ENCODE results near the gene ANXA11. TPM values are rescaled to one million over a fixed set of nuclear protein-coding genes. Genes with fewer than 3 reads are reported as not detected.

ANXA11 gene
- polyA plus RNA-seq, 2 of the 4 experiments (the other 2 are of a cell fraction) = 92.6 to 119 TPM

- H3K9me3 ChIP-seq = no peaks in the 10 kb centered on the region
- WGBS (ENCODE audit: missing lambda C conversion rate) = 16% methylated on average over 8 of the region's 14 CpGs
- peak; percentile 89 to 91 for ATAC-seq
- peaks cover 26% of the 10 kb centered on the region for H3K4me1 ChIP-seq
- DNase-seq (ENCODE audit: low read depth in 1 of 2, low spot score in 1 of 2) = peak; percentile 75 to 81
- FAIRE-seq = no peak
- H3K4me2 ChIP-seq = peak overlapping the region; percentile 62
- H3K27ac ChIP-seq = peak overlapping the region; percentile 22 to 79; a peak in 5 of 6 replicates
- POLR2A ChIA-PET = no interaction called here
- no peak overlapping the region for H3K4me3 ChIP-seq
- CTCF ChIA-PET = interaction anchor here (1.0 to 7.2 kb wide), 6 partner anchors 9 to 64 kb away, joined by 4 to 55 read pairs (median 8); partner anchors contain the start of gene ANXA11
- TF ChIP-seq MAFK (IDR thresholded peaks at IDR 0.05; ENCODE audit: partially characterized antibody) (peak; percentile 30), ZSCAN20 (CRISPR knock-in tag; IDR thresholded peaks at IDR 0.05) (no peak), POLR2AphosphoS2 (conservative IDR thresholded peaks at IDR 0.05; ENCODE audit: low read length) (no peak), EHF (CRISPR knock-in tag; IDR thresholded peaks at IDR 0.05) (no peak), RARB (CRISPR knock-in tag; IDR thresholded peaks at IDR 0.05) (no peak), HOXA7 (CRISPR knock-in tag; IDR thresholded peaks at IDR 0.05) (no peak), CBX8 (IDR thresholded peaks at IDR 0.05) (no peak), USF2 (IDR thresholded peaks at IDR 0.05) (no peak), KDM5A (IDR thresholded peaks at IDR 0.05) (no peak), NFE2L2 (conservative IDR thresholded peaks at IDR 0.05; ENCODE audit: low read length) (no peak), EHMT2 (IDR thresholded peaks at IDR 0.05; ENCODE audit: low read depth) (no peak), HOXB13 (CRISPR knock-in tag; IDR thresholded peaks at IDR 0.05; ENCODE audit: low read depth) (no peak), MAX (IDR thresholded peaks at IDR 0.05) (peak; percentile 94), JUN (IDR thresholded peaks at IDR 0.05) (peak in 1 of 2 experiments; percentile 47; a peak in 1 of 5 replicates), HOXB5 (CRISPR knock-in tag; IDR thresholded peaks at IDR 0.05) (no peak), TFCP2L1 (CRISPR knock-in tag; IDR thresholded peaks at IDR 0.05) (no peak), RAD21 (conservative IDR thresholded peaks at IDR 0.05 in 1 of 2, IDR thresholded peaks at IDR 0.05 in 1 of 2) (0 out of 5 replicates have a peak, but pooled peaks have one; percentile 8 to 12), CBX2 (IDR thresholded peaks at IDR 0.05; ENCODE audit: borderline replicate concordance, low read depth) (no peak), ZC3H11A (IDR thresholded peaks at IDR 0.05) (no peak), GATA3 (IDR thresholded peaks at IDR 0.05; ENCODE audit: borderline replicate concordance) (no peak), CHD2 (IDR thresholded peaks at IDR 0.05; ENCODE audit: low read length, partially characterized antibody) (no peak), MAZ (IDR thresholded peaks at IDR 0.05; ENCODE audit: borderline replicate concordance, low read depth, low read length) (no peak), HEYL (CRISPR knock-in tag; IDR thresholded peaks at IDR 0.05) (no peak), EP300 (IDR thresholded peaks at IDR 0.05) (no peak), FOXS1 (CRISPR knock-in tag; IDR thresholded peaks at IDR 0.05) (no peak), NPAS2 (CRISPR knock-in tag; IDR thresholded peaks at IDR 0.05; ENCODE audit: borderline replicate concordance) (no peak), E2F6 (IDR thresholded peaks at IDR 0.05; ENCODE audit: borderline replicate concordance, low read depth) (0 out of 2 replicates have a peak, but pooled peaks have one; percentile 23), FOSB (CRISPR knock-in tag; IDR thresholded peaks at IDR 0.05) (no peak), KDM1A (IDR thresholded peaks at IDR 0.05; ENCODE audit: low read depth) (no peak), SMC3 (IDR thresholded peaks at IDR 0.05) (0 out of 3 replicates have a peak, but pooled peaks have one; percentile 11), JUNB (IDR thresholded peaks at IDR 0.05) (peak; percentile 57), ZNF302 (CRISPR knock-in tag; IDR thresholded peaks at IDR 0.05) (no peak), RFX5 (IDR thresholded peaks at IDR 0.05) (no peak)
- TF ChIP-seq, protein P1, sequence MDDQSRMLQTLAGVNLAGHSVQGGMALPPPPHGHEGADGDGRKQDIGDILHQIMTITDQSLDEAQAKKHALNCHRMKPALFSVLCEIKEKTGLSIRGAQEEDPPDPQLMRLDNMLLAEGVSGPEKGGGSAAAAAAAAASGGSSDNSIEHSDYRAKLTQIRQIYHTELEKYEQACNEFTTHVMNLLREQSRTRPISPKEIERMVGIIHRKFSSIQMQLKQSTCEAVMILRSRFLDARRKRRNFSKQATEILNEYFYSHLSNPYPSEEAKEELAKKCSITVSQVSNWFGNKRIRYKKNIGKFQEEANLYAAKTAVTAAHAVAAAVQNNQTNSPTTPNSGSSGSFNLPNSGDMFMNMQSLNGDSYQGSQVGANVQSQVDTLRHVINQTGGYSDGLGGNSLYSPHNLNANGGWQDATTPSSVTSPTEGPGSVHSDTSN (IDR thresholded peaks at IDR 0.05) = no peak
- TF ChIP-seq, protein P2, sequence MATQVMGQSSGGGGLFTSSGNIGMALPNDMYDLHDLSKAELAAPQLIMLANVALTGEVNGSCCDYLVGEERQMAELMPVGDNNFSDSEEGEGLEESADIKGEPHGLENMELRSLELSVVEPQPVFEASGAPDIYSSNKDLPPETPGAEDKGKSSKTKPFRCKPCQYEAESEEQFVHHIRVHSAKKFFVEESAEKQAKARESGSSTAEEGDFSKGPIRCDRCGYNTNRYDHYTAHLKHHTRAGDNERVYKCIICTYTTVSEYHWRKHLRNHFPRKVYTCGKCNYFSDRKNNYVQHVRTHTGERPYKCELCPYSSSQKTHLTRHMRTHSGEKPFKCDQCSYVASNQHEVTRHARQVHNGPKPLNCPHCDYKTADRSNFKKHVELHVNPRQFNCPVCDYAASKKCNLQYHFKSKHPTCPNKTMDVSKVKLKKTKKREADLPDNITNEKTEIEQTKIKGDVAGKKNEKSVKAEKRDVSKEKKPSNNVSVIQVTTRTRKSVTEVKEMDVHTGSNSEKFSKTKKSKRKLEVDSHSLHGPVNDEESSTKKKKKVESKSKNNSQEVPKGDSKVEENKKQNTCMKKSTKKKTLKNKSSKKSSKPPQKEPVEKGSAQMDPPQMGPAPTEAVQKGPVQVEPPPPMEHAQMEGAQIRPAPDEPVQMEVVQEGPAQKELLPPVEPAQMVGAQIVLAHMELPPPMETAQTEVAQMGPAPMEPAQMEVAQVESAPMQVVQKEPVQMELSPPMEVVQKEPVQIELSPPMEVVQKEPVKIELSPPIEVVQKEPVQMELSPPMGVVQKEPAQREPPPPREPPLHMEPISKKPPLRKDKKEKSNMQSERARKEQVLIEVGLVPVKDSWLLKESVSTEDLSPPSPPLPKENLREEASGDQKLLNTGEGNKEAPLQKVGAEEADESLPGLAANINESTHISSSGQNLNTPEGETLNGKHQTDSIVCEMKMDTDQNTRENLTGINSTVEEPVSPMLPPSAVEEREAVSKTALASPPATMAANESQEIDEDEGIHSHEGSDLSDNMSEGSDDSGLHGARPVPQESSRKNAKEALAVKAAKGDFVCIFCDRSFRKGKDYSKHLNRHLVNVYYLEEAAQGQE (IDR thresholded peaks at IDR 0.05) = no peak
- TF ChIP-seq, protein P3, sequence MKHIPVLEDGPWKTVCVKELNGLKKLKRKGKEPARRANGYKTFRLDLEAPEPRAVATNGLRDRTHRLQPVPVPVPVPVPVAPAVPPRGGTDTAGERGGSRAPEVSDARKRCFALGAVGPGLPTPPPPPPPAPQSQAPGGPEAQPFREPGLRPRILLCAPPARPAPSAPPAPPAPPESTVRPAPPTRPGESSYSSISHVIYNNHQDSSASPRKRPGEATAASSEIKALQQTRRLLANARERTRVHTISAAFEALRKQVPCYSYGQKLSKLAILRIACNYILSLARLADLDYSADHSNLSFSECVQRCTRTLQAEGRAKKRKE (CRISPR knock-in tag; IDR thresholded peaks at IDR 0.05; ENCODE audit: low read depth) = no peak
Measured at GRCh38 chr10:80158598-80159127, 46.7 kb downstream of the ANXA11 start.

Data from A549 (cell line).